HepG2 (cell line): ENCODE data around the gene PAN2. TPM values are rescaled to one million over a fixed set of nuclear protein-coding genes. Genes with fewer than 3 reads are reported as not detected.
A peak's percentile ranks its signal among the peaks of the same experiment; 100 is the strongest.

Experiments
- CBX1 ChIP-seq: IDR thresholded peaks from one replicate; pipeline ENCODE4 v1.6.1; 2016; ENCODE audit warnings: antibody characterized with exemption, low read depth
- ZNF143 ChIP-seq: sonication (generic); formaldehyde crosslinking; IDR thresholded peaks from 2 replicates; pipeline ENCODE4 v1.4.0; 2020; ENCODE audit warnings: missing genetic modification reagents
- ZNF260 ChIP-seq: sonication (generic); formaldehyde crosslinking; IDR thresholded peaks from 2 replicates; pipeline ENCODE4 v1.4.0; 2020; ENCODE audit warnings: missing genetic modification reagents, low read depth, mild to moderate bottlenecking, borderline replicate concordance
- ZNF550 ChIP-seq: sonication (generic); formaldehyde crosslinking; IDR thresholded peaks from 2 replicates; pipeline ENCODE4 v1.4.0; 2020; ENCODE audit warnings: mild to moderate bottlenecking, missing genetic modification reagents, borderline replicate concordance
- polyA plus RNA-seq, 8 experiments: library from polyadenylated mRNA; depleted of rRNA in 3 of 8; stranded (reverse) in 7 of 8; unstranded in 1 of 8; fragments of >200 nt; fragmentation: Illumina TruSeq in 4 of 8; extraction: Trizol in 4 of 8; gene quantifications; 2 replicates each; pipeline versions ENCODE4 v1.2.1 to v1.2.3, GENCODE V29; 2011 to 2016; ENCODE audit warnings: low read depth in 4 of 8, missing spikeins in 1 of 8, mixed read lengths in 1 of 8; ENCODE audit not compliant: insufficient read depth in 1 of 8
- total RNA-seq, 5 experiments: library from RNA; depleted of rRNA; stranded (reverse); fragments of >200 nt; fragmentation: Illumina TruSeq; extraction: Trizol; gene quantifications; 2 replicates each; pipeline ENCODE4 v1.2.3, GENCODE V29; 2016; ENCODE audit warnings: low read depth in 1 of 5
- TF ChIP-seq, protein P1 (sequence below): sonication (generic); formaldehyde crosslinking; IDR thresholded peaks from 2 replicates; pipeline ENCODE4 v1.4.0; 2020; ENCODE audit warnings: missing genetic modification reagents
- TF ChIP-seq, protein P2 (sequence below): sonication (generic); formaldehyde crosslinking; IDR thresholded peaks from 2 replicates; pipeline ENCODE4 v1.4.0; 2020; ENCODE audit warnings: missing genetic modification reagents; ENCODE audit errors: not compliant biosample characterization
- TF ChIP-seq, protein P3 (sequence below): sonication (generic); formaldehyde crosslinking; IDR thresholded peaks from 2 replicates; pipeline ENCODE4 v1.4.0; 2020; ENCODE audit warnings: missing genetic modification reagents, borderline replicate concordance
- TF ChIP-seq, protein P4 (sequence below): sonication (generic); formaldehyde crosslinking; conservative IDR thresholded peaks from 2 replicates; pipeline ENCODE4 v1.5.0; 2020; ENCODE audit warnings: missing genetic modification reagents
- TF ChIP-seq, protein P5 (sequence below): sonication (generic); formaldehyde crosslinking; IDR thresholded peaks from 2 replicates; pipeline ENCODE4 v1.5.1; 2020; ENCODE audit warnings: mild to moderate bottlenecking, missing genetic modification reagents, moderate library complexity

The PAN2 gene
- total and polyA plus RNA-seq, 2 of the 13 experiments (the other 11 are each of a cell fraction or from before 2014, with no cell fraction given), result 27.2 to 61.1 TPM

DNA sequence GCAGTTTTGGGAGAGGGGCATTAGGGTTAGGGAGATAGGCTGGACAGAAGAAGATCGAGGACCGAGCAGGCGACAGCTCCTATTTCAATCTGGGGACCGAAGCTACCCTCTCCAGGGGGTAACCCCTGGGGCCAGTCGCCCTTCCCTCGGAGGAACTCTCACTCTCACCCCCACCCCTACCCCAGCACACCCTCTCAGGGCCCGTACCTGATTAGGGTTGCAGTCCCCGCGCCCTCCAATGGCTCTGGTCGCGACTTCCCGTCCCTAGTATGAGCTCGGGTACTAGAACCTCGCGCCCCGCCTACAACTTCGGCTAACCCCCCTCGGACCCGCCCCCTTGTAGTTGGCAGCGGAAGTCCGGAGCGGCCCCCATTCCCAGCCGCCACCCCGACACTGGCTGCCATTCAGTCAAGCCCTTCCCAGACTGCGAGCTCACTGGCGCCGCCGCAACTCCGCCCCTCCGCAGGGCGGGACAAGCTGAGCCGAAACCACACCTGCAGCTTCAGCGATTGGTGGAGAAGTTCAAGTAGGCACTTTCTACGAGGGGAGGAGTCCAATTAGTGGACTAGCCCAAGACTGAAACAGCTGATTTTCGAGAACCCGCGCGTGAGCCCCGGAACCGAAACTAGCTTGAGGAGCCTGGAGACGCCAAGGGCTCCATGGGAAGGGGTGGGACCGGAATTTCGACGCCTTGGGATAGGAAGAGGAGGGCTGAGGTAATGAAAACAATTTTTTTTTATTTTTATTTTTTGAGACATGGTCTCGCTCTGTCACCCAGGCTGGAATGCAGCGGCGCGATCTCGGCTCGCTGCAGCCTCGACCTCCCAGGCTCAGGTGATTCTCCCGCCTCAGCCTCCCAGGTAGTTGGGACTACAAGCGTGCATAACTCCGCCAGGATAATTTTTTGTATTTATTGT is 26.3 kb upstream of the PAN2 start, which contains the start of gene STAT2 (continued):
- TF ChIP-seq, protein P1, sequence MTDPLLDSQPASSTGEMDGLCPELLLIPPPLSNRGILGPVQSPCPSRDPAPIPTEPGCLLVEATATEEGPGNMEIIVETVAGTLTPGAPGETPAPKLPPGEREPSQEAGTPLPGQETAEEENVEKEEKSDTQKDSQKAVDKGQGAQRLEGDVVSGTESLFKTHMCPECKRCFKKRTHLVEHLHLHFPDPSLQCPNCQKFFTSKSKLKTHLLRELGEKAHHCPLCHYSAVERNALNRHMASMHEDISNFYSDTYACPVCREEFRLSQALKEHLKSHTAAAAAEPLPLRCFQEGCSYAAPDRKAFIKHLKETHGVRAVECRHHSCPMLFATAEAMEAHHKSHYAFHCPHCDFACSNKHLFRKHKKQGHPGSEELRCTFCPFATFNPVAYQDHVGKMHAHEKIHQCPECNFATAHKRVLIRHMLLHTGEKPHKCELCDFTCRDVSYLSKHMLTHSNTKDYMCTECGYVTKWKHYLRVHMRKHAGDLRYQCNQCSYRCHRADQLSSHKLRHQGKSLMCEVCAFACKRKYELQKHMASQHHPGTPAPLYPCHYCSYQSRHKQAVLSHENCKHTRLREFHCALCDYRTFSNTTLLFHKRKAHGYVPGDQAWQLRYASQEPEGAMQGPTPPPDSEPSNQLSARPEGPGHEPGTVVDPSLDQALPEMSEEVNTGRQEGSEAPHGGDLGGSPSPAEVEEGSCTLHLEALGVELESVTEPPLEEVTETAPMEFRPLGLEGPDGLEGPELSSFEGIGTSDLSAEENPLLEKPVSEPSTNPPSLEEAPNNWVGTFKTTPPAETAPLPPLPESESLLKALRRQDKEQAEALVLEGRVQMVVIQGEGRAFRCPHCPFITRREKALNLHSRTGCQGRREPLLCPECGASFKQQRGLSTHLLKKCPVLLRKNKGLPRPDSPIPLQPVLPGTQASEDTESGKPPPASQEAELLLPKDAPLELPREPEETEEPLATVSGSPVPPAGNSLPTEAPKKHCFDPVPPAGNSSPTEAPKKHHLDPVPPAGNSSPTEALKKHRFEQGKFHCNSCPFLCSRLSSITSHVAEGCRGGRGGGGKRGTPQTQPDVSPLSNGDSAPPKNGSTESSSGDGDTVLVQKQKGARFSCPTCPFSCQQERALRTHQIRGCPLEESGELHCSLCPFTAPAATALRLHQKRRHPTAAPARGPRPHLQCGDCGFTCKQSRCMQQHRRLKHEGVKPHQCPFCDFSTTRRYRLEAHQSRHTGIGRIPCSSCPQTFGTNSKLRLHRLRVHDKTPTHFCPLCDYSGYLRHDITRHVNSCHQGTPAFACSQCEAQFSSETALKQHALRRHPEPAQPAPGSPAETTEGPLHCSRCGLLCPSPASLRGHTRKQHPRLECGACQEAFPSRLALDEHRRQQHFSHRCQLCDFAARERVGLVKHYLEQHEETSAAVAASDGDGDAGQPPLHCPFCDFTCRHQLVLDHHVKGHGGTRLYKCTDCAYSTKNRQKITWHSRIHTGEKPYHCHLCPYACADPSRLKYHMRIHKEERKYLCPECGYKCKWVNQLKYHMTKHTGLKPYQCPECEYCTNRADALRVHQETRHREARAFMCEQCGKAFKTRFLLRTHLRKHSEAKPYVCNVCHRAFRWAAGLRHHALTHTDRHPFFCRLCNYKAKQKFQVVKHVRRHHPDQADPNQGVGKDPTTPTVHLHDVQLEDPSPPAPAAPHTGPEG (CRISPR knock-in tag), result no peak
- TF ChIP-seq, protein P2, sequence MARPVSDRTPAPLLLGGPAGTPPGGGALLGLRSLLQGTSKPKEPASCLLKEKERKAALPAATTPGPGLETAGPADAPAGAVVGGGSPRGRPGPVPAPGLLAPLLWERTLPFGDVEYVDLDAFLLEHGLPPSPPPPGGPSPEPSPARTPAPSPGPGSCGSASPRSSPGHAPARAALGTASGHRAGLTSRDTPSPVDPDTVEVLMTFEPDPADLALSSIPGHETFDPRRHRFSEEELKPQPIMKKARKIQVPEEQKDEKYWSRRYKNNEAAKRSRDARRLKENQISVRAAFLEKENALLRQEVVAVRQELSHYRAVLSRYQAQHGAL (CRISPR knock-in tag), result no peak
- TF ChIP-seq ZNF550 (CRISPR knock-in tag) (no peak), ZNF143 (CRISPR knock-in tag) (peak; percentile 83), ZNF260 (no peak), CBX1 (no peak)
- TF ChIP-seq, protein P3, sequence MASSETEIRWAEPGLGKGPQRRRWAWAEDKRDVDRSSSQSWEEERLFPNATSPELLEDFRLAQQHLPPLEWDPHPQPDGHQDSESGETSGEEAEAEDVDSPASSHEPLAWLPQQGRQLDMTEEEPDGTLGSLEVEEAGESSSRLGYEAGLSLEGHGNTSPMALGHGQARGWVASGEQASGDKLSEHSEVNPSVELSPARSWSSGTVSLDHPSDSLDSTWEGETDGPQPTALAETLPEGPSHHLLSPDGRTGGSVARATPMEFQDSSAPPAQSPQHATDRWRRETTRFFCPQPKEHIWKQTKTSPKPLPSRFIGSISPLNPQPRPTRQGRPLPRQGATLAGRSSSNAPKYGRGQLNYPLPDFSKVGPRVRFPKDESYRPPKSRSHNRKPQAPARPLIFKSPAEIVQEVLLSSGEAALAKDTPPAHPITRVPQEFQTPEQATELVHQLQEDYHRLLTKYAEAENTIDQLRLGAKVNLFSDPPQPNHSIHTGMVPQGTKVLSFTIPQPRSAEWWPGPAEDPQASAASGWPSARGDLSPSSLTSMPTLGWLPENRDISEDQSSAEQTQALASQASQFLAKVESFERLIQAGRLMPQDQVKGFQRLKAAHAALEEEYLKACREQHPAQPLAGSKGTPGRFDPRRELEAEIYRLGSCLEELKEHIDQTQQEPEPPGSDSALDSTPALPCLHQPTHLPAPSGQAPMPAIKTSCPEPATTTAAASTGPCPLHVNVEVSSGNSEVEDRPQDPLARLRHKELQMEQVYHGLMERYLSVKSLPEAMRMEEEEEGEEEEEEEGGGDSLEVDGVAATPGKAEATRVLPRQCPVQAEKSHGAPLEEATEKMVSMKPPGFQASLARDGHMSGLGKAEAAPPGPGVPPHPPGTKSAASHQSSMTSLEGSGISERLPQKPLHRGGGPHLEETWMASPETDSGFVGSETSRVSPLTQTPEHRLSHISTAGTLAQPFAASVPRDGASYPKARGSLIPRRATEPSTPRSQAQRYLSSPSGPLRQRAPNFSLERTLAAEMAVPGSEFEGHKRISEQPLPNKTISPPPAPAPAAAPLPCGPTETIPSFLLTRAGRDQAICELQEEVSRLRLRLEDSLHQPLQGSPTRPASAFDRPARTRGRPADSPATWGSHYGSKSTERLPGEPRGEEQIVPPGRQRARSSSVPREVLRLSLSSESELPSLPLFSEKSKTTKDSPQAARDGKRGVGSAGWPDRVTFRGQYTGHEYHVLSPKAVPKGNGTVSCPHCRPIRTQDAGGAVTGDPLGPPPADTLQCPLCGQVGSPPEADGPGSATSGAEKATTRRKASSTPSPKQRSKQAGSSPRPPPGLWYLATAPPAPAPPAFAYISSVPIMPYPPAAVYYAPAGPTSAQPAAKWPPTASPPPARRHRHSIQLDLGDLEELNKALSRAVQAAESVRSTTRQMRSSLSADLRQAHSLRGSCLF (CRISPR knock-in tag), result no peak
- TF ChIP-seq, protein P4, sequence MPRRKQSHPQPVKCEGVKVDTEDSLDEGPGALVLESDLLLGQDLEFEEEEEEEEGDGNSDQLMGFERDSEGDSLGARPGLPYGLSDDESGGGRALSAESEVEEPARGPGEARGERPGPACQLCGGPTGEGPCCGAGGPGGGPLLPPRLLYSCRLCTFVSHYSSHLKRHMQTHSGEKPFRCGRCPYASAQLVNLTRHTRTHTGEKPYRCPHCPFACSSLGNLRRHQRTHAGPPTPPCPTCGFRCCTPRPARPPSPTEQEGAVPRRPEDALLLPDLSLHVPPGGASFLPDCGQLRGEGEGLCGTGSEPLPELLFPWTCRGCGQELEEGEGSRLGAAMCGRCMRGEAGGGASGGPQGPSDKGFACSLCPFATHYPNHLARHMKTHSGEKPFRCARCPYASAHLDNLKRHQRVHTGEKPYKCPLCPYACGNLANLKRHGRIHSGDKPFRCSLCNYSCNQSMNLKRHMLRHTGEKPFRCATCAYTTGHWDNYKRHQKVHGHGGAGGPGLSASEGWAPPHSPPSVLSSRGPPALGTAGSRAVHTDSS (CRISPR knock-in tag), result no peak
- TF ChIP-seq, protein P5, sequence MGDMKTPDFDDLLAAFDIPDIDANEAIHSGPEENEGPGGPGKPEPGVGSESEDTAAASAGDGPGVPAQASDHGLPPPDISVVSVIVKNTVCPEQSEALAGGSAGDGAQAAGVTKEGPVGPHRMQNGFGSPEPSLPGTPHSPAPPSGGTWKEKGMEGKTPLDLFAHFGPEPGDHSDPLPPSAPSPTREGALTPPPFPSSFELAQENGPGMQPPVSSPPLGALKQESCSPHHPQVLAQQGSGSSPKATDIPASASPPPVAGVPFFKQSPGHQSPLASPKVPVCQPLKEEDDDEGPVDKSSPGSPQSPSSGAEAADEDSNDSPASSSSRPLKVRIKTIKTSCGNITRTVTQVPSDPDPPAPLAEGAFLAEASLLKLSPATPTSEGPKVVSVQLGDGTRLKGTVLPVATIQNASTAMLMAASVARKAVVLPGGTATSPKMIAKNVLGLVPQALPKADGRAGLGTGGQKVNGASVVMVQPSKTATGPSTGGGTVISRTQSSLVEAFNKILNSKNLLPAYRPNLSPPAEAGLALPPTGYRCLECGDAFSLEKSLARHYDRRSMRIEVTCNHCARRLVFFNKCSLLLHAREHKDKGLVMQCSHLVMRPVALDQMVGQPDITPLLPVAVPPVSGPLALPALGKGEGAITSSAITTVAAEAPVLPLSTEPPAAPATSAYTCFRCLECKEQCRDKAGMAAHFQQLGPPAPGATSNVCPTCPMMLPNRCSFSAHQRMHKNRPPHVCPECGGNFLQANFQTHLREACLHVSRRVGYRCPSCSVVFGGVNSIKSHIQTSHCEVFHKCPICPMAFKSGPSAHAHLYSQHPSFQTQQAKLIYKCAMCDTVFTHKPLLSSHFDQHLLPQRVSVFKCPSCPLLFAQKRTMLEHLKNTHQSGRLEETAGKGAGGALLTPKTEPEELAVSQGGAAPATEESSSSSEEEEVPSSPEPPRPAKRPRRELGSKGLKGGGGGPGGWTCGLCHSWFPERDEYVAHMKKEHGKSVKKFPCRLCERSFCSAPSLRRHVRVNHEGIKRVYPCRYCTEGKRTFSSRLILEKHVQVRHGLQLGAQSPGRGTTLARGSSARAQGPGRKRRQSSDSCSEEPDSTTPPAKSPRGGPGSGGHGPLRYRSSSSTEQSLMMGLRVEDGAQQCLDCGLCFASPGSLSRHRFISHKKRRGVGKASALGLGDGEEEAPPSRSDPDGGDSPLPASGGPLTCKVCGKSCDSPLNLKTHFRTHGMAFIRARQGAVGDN (CRISPR knock-in tag), result peak; percentile 89
